HG03460 (cell line): ENCODE measurements around the gene MCUR1.
"Not testable (repeated sequence)": the region's sequence is repeated elsewhere in the genome, so short reads cannot be mapped to it uniquely, and the experiment has no call there.

ENCODE experiments used
- ATAC-seq: cut with Tn5 transposase; IDR thresholded peaks from one replicate; pipeline ENCODE4 v1.9.1; 2021; ENCODE audit not compliant: unreplicated experiment

Gene MCUR1

GRCh38 chr6:13829419-13829818 is 15.1 kb upstream of the MCUR1 start:
- ATAC-seq, result not testable (repeated sequence)

- not testable (repeated sequence) for ATAC-seq
Observed at GRCh38 chr6:13828656-13829301, 14.4 kb upstream of the MCUR1 start.

- ATAC-seq, result no peak
Observed at GRCh38 chr6:13827032-13827431, 12.7 kb upstream of the MCUR1 start.

- ATAC-seq, result no peak
Observed at GRCh38 chr6:13825871-13826270, 11.5 kb upstream of the MCUR1 start.

- ATAC-seq, result no peak
Observed at GRCh38 chr6:13818341-13818740, 4.0 kb upstream of the MCUR1 start.

GRCh38 chr6:13814938-13815575 is 700 bp upstream of the MCUR1 start:
- no peak for ATAC-seq

GRCh38 chr6:13813621-13814175 is 659 bp downstream of the MCUR1 start:
- peak; percentile 39 for ATAC-seq

GRCh38 chr6:13813026-13813425 is 1.3 kb downstream of the MCUR1 start:
- no peak for ATAC-seq

- ATAC-seq, result no peak
Observed at GRCh38 chr6:13812359-13812642, 2.1 kb downstream of the MCUR1 start.

GRCh38 chr6:13811627-13812358 is 2.6 kb downstream of the MCUR1 start:
- no peak for ATAC-seq

GRCh38 chr6:13810688-13811446 is 3.5 kb downstream of the MCUR1 start:
- no peak for ATAC-seq

- ATAC-seq, result no peak
Observed at GRCh38 chr6:13808801-13809200, 5.6 kb downstream of the MCUR1 start.

GRCh38 chr6:13807696-13808095 is 6.7 kb downstream of the MCUR1 start:
- no peak for ATAC-seq

GRCh38 chr6:13803581-13803980 is 10.8 kb downstream of the MCUR1 start:
- no peak for ATAC-seq

- ATAC-seq, result no peak
Observed at GRCh38 chr6:13800615-13801014, 13.7 kb downstream of the MCUR1 start.

GRCh38 chr6:13796781-13797180 is 17.6 kb downstream of the MCUR1 start:
- no peak for ATAC-seq

GRCh38 chr6:13795041-13795750 is 19.2 kb downstream of the MCUR1 start:
- peak; percentile 85 for ATAC-seq

GRCh38 chr6:13794184-13794583 is 20.2 kb downstream of the MCUR1 start:
- ATAC-seq, result no peak

GRCh38 chr6:13789746-13790145 is 24.6 kb downstream of the MCUR1 start:
- ATAC-seq, result no peak

- no peak for ATAC-seq
Observed at GRCh38 chr6:13788820-13789219, 25.5 kb downstream of the MCUR1 start.

- ATAC-seq, result no peak
Observed at GRCh38 chr6:13787137-13787536, 27.2 kb downstream of the MCUR1 start.
